Body of pancreas (tissue), 4 donors: Measurements from ENCODE around the gene IFI27L1.

Source experiments
- POLR2A ChIP-seq, 3 donors: fragments of 450-650 bp; IDR thresholded peaks; one replicate each; pipeline ENCODE4 v1.6.1; 2016; ENCODE audit warnings: antibody characterized with exemption in 3 of 3, mild to moderate bottlenecking in 2 of 3
- TF ChIP-seq, protein P1 (sequence below), 7 experiments: fragments of 450-650 bp in 4 of 7; fragments of 200-600 bp in 3 of 7; sonication (generic) in 3 of 7; IDR thresholded peaks; one replicate each; pipeline ENCODE4 v1.5.1; 2016 to 2019; ENCODE audit warnings: antibody characterized with exemption in 7 of 7

- no peak for TF ChIP-seq POLR2A (IDR thresholded peaks at IDR 0.05)
- TF ChIP-seq, protein P1, sequence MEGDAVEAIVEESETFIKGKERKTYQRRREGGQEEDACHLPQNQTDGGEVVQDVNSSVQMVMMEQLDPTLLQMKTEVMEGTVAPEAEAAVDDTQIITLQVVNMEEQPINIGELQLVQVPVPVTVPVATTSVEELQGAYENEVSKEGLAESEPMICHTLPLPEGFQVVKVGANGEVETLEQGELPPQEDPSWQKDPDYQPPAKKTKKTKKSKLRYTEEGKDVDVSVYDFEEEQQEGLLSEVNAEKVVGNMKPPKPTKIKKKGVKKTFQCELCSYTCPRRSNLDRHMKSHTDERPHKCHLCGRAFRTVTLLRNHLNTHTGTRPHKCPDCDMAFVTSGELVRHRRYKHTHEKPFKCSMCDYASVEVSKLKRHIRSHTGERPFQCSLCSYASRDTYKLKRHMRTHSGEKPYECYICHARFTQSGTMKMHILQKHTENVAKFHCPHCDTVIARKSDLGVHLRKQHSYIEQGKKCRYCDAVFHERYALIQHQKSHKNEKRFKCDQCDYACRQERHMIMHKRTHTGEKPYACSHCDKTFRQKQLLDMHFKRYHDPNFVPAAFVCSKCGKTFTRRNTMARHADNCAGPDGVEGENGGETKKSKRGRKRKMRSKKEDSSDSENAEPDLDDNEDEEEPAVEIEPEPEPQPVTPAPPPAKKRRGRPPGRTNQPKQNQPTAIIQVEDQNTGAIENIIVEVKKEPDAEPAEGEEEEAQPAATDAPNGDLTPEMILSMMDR (IDR thresholded peaks at IDR 0.05), result no peak
Observed at GRCh38 chr14:94045101-94045500, 36.0 kb upstream of the IFI27L1 start.
